Amniotic stem cell (primary cell): ENCODE measurements around the gene FXYD5.
"Not testable (repeated sequence)": the region's sequence is repeated elsewhere in the genome, so short reads cannot be mapped to it uniquely, and the experiment has no call there.

Experiments used
- DNase-seq: peaks from one replicate; lab custom pipeline; 2025; lab: John Stamatoyannopoulos, UW

FXYD5 gene

DNA sequence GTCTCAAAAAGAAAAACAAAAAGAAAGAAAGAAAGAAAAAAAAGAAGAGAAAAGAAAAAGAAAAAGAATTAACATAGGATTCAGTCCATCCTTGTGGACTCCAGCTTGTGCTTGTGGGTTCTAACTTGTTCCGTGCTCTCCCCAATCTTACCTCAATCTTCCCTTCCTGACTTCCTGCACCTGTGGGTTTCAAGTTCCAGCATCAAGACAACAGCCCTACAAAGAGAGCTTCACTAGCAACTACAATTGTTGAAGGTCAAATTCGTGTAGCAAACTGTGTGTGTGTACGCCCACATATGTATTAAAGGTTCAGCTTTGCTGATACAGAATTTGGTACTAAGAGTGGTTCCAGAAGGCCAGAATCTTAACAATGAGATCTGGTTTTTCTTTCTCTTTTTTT, 25.3 kb downstream of the FXYD5 start:
- no peak for DNase-seq

DNA sequence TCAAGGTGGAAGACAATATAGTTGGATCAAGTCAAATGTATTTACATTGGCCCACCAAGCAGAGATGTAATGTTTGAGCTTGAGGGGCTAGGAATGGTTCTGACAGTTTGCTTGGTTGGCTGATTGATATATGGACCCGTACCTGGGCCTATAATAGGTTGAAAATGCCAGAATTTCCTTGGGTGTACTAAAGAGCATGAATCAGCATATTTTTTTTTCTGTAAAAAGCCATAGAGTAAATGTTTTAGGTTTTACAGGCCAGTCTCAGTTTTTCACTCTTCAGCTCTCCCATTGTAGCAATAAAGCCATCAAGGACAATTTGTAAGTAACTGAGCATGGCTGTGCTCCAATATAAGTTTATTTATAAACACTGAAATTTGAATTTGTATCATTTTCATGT, 26.9 kb downstream of the FXYD5 start:
- DNase-seq: no peak

DNA sequence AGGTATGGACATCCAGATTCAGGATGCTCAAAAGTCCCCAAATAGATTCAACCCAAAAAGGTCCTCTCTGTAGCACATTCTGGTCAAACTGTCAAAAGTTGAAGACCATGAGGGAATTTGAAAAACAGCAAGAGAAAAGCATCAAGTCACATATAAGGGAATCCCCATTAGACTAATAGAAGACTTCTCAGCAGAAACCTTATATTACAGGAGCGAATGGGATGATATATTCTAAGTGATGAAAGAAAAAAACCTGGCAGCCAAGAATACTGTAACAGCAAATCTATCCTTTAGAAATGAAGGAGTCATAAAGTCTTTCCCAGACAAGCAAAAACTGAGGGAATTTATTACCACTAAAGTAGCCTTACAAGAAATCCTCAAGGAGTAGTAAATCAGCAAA, 29.7 kb downstream of the FXYD5 start:
- no peak for DNase-seq

DNA sequence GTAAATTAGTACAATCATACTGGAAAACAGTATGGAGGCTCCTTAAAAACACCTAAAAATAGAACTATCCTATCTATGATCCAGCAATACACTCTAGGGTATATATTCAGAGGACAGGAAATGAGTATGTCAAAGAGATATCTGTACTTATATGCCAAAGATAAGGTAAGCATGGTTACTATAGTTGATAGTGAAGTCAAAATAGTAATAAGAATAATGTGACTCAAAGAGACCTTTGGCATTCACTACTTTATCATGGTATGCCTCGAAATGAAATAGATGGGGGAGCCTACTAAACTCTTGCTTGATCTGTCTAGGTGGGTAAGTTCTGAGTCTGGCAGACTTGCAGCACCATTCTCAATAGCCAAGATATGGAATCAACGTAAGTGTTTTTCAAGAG, 30.3 kb downstream of the FXYD5 start:
- no peak for DNase-seq

DNA sequence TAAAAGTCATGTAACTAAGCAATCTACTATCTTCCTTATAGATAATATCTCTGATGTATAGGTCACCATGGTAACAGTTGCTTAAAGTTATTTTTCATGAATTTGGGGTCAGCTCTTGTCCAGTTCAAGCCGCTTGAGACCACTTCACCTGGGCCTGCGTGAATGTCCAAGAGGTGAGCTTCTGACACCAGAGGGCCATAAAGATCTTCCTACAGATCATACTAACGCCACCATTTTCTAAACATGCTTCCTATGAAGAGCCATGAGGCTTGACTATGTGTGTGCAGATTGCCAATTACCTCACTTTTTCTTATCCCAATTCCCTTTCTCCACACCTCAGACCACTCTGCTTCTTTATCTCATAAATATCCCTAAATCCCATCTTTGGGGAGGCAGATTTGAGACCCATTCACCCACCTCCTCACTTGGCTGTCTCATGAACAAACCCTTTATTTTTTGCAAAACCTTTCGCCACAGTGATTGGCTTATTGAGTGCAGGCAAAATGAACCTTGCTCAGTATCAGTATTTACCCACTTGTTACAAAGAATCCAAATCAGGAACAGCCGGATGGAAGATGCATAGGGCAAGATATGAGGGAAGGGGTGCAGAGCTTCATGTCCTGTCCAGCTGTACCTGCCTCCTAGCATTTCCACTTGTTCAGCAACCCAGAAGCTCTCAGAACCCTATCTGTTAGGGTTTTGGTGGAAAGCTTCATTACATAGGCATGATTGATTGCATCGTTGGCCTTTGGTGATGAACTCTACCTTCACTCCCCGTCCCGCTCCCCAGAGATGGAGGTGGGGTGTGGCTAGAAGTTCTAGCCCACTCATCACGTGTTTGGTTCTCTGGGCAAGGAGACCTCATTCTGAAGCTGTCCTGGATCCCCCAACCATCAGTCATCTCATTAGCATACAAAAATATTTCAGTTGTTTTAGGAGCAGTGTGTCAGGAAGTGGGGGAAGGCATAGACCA, 39.8 kb downstream of the FXYD5 start:
- DNase-seq: no peak

DNA sequence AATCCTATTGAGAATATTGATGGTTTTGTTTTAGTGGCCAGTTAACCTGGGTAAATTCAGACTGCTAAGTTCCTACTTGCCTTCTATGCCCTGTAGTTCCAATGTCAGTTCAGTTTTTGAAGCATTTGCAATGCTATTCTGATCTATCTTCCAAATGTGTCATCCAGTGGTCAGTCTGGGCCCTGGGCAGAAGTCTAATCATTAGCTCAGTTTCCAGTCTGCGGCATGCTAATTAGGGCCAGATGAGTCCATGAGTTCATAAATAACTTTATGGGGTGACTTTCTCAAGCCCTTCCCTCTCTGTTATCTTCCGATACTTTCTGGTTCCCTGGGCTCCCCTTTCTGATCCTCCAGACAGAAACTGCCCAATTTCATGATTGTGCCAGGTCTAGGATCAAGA, 41.3 kb downstream of the FXYD5 start:
- DNase-seq: no peak

DNA sequence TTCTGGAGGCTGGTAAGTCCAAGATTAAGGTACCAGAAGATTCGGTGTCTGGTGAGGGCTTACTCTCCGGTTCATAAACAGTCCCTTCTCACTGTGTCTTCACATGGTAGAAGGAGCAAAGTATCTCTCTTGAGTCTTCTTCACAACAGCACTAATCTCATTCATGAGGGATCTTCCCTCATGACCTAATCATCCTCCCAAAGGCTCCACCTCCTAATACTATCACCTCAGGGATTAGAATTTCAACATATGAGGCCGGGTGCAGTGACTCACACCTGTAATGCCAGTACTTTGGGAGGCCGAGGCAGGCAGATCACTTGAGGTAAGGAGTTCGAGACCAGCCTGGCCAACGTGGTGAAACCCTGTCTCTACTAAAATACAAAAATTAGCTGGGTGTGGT, 42.3 kb downstream of the FXYD5 start:
- not testable (repeated sequence) for DNase-seq

DNA sequence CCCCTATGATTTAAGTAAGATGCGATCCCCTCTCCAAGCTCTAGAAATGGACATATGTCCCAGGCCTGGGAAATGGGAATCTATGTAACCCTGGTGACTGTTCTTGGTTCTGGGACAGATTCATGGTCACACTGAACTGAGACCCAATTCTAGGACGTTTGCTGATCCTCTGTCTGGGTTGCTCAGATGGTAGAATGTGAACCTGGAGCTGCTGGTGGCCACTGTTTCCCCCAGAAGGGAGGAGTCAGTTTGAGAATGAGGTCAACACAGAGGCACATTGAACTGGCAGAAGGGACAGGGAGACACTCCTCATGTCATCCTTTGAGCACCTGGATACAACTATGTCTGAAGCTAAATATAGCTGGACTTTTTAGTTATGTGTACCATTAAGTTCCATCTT, 44.9 kb downstream of the FXYD5 start:
- no peak for DNase-seq

DNA sequence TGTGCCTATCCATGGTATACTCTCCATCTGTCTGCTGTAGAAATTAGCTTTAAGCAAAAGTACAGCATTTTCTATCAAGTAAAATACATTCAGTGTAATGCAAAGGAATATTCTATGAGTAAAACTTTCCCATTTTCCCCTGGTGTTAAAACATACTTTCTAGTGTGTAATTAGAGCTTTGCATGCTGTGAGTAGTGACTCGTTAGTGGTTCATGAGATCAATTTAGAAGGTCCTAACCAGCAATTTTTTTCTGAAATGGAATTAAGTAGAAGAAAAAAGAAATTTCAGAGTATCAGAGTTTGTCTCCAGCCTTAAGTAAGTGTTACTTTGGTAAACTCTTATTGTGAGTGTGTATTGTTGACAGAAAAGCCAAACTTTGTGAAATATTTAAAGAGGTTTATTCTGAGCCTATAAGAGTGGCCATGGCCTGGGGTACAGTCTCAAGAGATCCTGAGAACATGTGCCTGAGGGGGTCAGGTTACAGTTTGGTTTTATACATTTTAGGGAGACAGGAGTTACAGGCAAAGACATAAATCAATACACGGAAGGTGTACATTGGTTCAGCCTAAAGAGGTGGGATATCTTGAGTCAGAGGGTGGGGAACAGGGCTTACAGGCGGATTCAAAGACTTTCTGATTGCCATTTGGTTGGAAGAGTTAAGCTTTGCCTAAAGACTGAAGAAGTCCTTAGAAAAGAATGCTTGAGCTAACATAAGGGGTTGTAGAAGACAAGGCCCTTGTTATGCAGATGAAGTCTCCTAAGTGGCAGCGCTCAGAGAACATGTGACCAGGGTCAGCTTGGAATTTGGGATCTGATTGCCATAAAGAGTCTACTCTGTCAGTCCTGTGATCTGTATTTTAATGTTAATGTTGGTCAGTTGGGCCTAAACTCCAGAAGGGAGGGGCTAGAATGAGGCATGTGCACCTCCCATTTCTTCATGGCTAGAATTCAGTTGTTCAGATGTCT, 48.5 kb downstream of the FXYD5 start:
- no peak for DNase-seq

DNA sequence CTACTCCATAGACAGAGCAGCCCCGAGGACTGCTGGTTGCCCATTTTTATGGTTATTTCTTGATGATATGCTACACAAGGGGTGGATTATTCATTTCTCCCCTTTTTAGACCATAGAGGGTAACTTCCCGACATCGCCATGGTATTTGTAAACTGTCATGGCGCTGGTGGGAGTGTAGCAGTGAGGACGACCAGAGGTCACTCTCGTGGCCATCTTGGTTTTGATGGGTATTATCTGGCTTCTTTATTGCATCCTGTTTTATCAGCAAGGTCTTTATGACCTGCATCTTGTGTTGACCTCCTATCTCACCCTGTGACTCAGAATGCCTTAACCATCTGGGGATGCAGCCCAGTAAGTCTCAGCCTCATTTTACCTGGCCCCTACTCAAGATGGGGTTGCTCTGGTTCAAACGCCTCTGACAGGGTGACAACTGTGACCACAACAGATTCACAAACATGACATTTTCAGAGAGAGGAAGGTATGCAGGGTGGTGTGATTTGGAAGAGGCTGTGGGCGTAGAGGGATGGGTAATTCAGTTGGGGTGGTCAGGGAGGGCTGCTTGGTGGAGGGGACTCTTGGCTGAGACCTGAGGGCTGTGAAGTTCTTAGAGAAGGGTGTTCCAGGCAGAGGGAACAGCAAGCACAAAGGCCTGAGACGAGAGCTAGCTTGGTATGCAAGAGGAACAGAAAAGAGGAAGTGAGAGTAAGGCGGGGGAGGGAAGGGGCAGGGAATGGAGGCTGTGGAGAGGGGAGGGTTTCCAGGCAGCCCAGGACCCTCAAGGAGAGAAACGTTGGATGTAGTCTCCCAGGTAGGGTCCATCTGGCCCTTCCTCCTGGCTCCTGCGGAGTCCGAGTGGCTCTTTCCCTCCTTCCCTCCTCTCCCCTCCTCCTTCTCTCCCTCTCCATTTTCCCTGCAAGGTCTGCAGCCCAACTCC, 50.5 kb downstream of the FXYD5 start:
- DNase-seq: no peak

DNA sequence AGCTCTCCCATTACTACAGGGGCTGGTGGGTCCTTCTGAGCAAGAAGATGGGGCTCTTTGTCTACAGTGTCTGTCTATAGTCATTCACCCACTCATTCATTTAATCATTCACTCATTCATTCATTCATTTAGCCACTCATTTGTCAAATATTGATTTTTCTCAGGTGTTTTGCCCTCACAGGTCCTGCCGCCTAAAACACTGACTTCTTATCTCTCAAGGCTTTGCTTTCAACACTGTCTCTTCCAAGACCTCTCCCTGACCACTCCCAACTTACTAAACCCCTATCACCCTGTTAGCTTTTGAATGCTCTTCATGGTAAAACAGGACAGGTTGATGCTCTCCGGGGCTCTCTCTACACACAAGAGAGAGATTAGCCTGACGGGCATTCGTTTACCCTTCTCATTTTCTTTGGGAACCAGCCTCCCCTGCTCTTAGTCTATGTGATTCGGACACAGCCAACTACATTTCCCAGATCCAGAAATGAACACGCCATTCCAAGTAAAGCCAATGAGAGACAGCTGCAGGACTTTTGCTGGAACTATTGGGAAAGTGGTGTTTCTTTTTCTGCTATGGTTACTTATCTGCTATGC, 51.3 kb downstream of the FXYD5 start:
- no peak for DNase-seq

DNA sequence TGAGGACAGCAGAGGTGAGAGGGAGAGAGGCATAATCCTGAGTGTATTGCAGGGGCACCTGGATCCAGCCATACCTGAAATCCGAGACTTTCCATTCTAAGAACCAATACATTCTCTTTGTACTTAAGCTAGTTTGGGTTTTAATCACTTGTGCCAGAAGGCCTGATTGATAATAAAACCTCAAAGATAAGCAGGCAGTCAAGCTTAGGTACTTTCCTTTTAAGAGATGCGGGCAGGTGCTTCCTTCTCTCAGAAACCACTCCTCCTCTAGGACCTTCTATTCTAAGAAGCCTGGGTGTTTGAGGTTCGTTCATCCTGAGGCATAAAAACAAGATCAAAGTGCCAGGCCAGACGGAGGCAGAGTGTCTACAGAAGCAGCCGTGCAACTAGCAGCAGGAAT, 51.8 kb downstream of the FXYD5 start:
- DNase-seq: no peak

DNA sequence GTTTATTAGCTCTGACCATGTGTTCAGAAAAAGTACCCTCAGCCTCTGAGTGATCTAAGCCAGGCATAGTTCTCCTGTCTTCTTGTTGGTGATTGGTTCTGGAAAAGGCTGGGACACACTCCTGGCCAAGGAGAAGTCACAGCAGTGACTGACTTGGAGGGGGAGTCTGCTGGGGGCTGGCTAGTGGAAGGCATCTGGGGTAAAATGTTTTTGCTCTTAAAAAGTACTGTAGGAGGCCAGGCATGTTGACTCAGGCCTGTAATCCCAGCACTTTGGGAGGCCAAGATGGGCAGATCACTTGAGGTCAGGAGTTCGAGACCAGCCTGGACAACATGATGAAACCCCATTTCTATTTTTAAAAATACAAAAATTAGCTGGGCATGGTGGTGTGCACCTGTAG, 52.3 kb downstream of the FXYD5 start:
- DNase-seq: no peak

DNA sequence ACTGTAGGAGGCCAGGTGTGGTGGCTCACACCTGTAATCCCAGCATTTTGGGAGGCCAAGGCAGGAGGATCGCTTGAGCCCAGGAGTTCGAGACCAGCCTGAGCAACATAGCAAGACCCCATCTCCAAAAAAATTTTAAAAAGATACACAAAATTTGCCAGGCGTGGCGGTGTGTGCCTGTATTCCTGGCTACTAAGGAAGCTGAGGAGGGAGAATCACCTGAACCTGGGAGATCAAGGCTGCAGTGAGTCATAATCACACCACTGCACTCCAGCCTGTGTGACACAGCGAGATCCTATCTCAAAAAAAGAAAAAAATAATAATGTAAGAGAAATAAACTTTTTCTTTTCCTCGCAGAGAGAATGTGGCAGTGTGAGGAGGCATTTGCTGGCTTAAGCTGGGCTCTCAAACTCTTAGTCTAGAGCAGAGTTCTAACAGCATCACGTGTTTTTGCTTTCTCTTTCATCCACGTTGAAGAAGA, 52.9 kb downstream of the FXYD5 start:
- DNase-seq: no peak

DNA sequence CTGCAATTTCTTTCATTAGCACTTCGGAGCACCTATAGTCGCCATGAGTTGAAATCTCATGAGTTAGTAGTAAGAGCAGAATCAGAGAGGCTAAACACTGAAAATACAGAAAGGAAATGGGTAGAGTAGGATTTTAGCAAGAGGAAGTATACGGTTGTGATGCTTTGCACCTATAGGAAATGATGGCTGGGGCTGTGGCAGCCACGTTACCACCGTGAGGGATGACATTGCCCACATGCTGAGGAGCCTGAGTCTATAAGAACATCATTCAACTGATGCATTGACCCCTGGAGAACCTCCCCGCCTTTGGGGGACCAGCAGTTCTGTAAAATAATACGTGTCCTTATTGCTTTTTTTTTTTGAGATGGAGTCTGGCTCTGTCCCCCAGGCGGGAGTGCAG, 53.6 kb downstream of the FXYD5 start:
- DNase-seq: no peak

DNA sequence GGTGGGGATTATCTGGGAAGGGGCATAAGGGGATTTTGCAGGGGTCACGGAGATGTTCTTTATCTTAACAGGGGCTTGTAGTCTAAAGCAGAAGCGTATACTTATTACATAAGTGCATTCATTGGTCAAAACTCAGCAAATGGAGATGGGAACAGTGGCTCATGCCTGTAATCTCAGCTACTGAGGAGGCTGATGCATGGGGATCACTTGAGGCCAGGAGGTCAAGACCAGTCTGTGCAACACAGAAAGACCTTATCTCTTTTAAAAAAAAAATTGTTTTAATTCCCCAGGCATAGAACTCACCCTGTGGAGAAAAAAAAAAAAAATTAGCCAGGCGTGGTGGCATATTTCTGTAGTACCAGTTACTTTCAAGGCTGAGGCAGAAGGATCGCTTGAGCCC, 55.1 kb downstream of the FXYD5 start:
- no peak for DNase-seq

DNA sequence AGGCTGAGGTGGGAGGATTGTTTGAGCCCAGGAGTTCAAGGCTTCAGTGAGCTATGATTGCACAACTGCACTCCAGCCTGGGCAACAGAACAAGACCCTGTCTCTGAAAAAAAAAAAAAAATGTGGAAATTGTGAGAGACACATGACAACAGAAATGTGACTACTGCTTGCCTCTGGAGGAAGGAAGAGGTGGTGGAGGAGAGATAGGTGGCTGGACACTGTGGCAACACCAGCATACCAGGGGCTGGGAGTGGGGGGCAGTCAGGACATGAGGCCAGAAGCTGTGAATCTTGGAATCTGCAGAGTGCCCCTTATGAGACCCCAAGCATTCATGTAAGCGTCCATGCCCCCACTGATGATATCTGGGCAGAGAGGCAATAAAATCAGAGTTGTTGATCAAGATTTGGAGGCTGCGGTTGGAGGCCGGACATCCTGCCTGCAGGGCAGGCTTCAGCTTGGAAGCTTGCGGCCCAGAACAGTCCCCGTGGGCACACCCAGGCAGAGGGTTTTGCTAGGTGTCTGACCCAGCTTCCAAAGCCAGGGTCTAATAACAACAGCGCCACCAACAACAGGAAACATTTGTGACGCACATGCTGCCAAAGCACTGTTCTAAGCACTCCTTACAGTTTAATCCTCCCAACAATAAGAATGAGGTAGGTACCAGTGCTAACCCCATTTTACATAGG, 57.2 kb downstream of the FXYD5 start:
- no peak for DNase-seq

DNA sequence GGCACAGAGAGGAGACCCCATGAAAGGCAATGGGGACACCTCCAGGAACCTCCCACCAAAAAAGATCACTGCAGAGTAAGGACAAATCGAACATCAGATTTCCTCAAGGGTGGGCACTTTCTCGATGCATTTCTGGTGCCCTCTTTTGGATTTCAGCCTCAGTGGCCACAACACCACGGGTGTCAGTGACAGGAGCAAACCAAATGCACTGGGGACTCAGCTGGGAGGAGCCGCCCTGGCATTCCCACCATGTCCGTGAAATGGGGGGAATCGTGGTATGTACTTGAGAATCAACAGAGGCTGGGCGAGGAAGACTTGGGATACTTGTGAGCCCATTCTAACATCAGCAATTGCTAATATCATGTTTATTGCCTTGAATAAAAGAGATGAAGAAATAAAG, 57.7 kb downstream of the FXYD5 start:
- DNase-seq: no peak

DNA sequence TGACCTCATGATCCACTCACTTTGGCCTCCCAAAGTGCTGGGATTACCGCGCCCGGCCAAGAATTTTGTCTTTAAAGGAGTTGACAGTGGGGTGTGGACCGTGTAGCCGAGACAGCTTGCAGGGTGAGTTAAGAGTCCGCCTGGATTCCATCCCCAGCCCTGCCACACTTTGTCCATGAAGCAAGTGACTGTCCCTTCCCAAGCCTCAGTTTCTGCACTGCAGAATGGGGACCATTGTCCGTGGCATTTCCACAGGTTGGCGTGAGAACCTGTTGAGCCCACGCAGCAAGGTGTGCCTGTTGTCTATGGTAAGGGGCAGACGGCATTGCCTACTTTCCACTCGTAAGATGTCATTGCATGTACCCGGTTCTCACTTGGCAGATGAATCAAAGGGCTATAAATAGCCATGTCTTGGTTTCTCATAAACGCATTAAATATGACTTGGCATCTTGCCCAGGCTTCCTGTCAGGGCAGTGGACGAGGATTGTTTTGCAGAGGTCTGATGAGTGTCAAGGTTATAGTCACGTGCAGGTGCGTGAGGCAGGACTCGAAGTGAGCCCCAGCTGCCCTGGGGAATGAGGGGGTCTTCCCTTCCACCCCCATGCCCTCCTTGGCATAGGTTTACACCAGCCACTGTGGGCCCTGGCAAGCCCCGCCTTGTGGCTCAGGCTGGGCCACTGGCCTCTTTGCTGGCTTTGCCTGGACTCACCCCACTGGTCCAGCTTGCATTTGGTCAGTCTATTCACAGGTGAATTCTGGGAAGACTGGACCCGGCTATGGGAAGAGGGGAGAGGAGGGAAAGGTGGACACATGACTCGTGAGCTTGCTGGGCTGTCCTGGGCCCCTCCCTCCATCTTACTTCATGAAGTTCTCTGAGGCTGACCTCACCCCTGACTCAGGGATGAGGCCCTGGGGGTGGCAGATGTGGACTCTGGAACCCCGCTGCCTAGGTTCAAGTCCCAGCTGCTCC, 59.4 kb downstream of the FXYD5 start:
- peak; percentile 4 for DNase-seq
